Neutrophil (primary cell): Measurements from ENCODE around the gene RPS6KA2.

Source experiments
- H3K27ac ChIP-seq: fragments of 200-600 bp; sonication (generic); 2 replicates; pipeline ENCODE4 v1.5.1; 2016; ENCODE audit warnings: mild to moderate bottlenecking, moderate library complexity
- H3K27me3 ChIP-seq: fragments of 200-600 bp; sonication (generic); 2 replicates; pipeline ENCODE4 v1.6.0; 2016; ENCODE audit warnings: mild to moderate bottlenecking
- H3K36me3 ChIP-seq: fragments of 200-600 bp; sonication (generic); 2 replicates; pipeline ENCODE4 v1.5.1; 2017
- H3K4me1 ChIP-seq, 2 experiments: fragments of 200-600 bp in 1 of 2; sonication (generic) in 1 of 2; 1 replicate in 1 of 2; 2 replicates in 1 of 2; pipeline versions ENCODE4 v1.5.1 to v1.6.1; 2013 to 2016; ENCODE audit warnings: low read depth in 1 of 2, low read length in 1 of 2, mild to moderate bottlenecking in 1 of 2, moderate library complexity in 1 of 2; ENCODE audit not compliant: control insufficient read depth in 1 of 2, insufficient read depth in 1 of 2
- H3K4me3 ChIP-seq, 2 experiments: fragments of 200-600 bp in 1 of 2; sonication (generic) in 1 of 2; 1 replicate in 1 of 2; 2 replicates in 1 of 2; pipeline ENCODE4 v1.5.1; 2013 to 2016; ENCODE audit warnings: low read depth in 1 of 2, low read length in 1 of 2, mild to moderate bottlenecking in 1 of 2, moderate library complexity in 1 of 2
- H3K9me3 ChIP-seq: fragments of 200-600 bp; sonication (generic); 2 replicates; pipeline ENCODE4 v1.5.1; 2016
- TF ChIP-seq, protein P1 (sequence below): fragments of 200-600 bp; sonication (generic); IDR thresholded peaks from 2 replicates; pipeline ENCODE4 v1.5.1; 2016; ENCODE audit warnings: antibody characterized with exemption

RPS6KA2 gene

DNA sequence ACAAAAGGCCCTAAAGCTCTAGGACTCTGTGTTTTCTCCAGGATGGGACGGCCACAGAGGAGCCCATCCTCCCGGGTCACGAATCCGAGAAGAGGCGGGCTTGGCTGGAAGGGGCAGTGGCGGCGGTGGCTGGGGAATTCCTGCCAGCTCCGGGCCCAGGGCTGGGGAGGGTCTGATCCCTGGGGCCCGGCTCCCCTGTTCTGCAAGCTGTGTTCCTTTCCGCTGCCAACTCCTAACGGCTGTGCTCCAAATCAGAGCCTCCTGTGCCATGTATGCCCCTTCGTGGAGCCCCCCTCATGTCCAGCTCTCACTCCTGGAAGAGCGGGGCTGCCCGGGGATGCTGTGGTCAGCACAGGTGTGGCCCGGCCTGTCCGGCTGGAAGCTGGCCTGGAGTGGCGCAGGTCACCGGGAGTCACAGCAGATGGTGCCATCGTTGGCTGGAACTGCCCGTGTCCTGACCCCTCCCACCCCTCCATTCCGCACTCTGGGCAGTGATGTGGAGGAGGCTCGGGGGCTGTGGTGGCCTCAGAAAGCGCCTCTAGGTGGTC lies 156.1 kb downstream of the RPS6KA2 start:
- TF ChIP-seq, protein P1, sequence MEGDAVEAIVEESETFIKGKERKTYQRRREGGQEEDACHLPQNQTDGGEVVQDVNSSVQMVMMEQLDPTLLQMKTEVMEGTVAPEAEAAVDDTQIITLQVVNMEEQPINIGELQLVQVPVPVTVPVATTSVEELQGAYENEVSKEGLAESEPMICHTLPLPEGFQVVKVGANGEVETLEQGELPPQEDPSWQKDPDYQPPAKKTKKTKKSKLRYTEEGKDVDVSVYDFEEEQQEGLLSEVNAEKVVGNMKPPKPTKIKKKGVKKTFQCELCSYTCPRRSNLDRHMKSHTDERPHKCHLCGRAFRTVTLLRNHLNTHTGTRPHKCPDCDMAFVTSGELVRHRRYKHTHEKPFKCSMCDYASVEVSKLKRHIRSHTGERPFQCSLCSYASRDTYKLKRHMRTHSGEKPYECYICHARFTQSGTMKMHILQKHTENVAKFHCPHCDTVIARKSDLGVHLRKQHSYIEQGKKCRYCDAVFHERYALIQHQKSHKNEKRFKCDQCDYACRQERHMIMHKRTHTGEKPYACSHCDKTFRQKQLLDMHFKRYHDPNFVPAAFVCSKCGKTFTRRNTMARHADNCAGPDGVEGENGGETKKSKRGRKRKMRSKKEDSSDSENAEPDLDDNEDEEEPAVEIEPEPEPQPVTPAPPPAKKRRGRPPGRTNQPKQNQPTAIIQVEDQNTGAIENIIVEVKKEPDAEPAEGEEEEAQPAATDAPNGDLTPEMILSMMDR = no peak
- Histone ChIP-seq H3K9me3 (no peaks in the 10 kb centered on the region), H3K27ac (no peak overlapping the region), H3K36me3 (peaks cover 98% of the 10 kb centered on the region), H3K27me3 (no peaks in the 10 kb centered on the region), H3K4me3 (no peak overlapping the region), H3K4me1 (no peaks in the 10 kb centered on the region)

DNA sequence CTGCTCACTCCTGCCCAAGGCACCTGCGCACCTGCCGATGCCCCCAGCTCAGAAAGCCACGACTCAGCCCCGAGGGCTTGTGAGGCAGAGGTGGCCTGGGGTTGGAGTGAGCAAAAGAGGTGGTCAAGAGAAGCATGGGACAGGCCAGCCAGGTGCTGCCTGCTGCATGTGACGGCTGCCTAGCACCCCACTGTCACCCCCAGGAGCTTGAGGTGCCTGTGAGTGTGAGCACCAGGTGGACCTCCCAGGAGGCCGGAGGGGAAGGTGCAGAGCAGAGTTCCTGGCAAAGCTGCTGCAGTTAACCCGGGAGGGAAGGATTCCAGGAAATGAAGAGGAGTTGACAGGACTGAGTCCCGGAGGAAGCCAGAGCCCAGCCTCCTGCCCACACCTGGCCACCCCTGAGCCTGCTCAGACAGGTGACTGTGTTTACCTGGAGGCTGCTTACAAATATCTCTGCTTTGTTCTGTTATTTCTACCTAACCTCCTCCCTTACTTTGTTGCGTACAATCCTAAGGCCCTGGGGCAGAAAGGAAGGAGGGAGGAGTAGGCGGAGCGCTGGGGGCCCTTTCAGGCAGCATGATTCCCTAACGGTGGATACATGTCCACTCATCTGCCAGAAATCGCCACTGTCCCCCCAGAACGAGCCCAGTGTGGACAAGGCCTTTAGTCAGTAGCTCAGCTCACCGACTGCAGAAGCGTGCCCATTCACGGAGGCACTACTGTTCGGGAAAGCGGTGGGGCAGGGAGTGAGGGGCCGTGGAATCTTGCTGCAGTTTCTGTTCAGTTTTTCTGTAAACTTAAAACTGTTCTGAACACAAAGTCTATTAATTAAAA lies 156.8 kb downstream of the RPS6KA2 start:
- no peak overlapping the region for H3K27ac ChIP-seq
- H3K36me3 ChIP-seq = peaks cover 98% of the 10 kb centered on the region

DNA sequence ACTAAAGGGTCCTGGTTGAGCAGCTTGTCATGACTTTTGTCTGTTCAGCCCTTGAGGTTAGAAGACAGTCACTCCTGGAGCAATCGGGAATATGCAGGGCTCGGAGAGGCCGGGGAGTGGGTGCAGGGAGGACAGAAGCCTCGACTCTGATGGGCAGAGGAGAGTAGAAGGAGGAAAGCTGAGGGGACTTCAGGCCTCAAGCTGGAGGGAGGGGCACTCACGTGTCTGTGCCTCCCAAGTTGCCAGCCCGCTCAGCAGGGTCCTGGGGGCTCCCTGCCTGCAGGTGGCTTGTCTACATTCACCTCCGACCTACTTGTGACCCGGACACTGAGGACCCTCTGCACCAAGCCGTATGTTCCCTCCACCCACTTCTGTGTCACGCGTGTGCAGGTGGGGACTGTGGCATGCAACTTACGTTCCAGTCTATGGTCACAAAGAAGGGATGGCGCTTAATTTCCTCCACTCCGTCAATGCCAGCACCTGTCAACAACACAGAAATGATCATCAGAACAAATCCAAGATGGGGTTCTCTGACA lies 157.6 kb downstream of the RPS6KA2 start:
- Histone ChIP-seq H3K9me3 (no peaks in the 10 kb centered on the region), H3K4me3 (no peak overlapping the region), H3K27me3 (no peaks in the 10 kb centered on the region), H3K36me3 (peaks cover 98% of the 10 kb centered on the region), H3K27ac (no peak overlapping the region), H3K4me1 (no peaks in the 10 kb centered on the region)
- TF ChIP-seq, protein P1 = no peak

More for the DNA sequence above, 156.8 kb downstream of the RPS6KA2 start:
- Histone ChIP-seq H3K4me1 (no peaks in the 10 kb centered on the region), H3K9me3 (no peaks in the 10 kb centered on the region), H3K27me3 (no peaks in the 10 kb centered on the region), H3K4me3 (no peak overlapping the region)
- TF ChIP-seq, protein P1 = no peak

DNA sequence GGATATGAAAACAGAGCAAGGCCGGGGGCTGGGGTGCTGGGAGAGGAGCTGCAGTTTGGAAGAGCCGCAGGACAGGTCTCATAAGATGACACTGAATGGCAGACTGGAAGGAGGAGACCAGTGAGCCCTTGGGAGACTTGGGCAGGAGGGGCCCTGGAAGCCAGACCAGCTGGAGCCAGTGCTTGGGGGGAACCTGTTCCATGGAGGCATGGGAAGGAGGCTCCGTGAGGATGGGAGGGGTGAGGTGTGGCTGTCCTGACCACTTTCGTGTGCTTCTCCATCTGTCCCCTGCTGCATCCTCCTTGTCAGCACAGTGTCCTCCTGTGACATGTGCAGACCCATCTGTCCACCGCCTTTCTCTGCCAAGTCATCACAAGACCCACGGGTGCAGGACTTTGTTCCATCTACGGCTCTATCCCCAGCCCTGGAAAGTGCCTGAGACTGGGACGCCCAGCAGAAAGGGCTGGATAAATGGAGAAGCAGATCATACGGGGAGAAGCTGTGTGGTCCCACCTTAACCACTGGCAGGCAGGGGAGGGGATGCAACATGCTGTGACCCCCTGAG lies 159.5 kb downstream of the RPS6KA2 start:
- Histone ChIP-seq H3K27me3 (no peaks in the 10 kb centered on the region), H3K27ac (no peak overlapping the region), H3K4me1 (no peaks in the 10 kb centered on the region), H3K36me3 (peaks cover 97% of the 10 kb centered on the region), H3K9me3 (no peaks in the 10 kb centered on the region), H3K4me3 (no peak overlapping the region)
- TF ChIP-seq, protein P1 = no peak

DNA sequence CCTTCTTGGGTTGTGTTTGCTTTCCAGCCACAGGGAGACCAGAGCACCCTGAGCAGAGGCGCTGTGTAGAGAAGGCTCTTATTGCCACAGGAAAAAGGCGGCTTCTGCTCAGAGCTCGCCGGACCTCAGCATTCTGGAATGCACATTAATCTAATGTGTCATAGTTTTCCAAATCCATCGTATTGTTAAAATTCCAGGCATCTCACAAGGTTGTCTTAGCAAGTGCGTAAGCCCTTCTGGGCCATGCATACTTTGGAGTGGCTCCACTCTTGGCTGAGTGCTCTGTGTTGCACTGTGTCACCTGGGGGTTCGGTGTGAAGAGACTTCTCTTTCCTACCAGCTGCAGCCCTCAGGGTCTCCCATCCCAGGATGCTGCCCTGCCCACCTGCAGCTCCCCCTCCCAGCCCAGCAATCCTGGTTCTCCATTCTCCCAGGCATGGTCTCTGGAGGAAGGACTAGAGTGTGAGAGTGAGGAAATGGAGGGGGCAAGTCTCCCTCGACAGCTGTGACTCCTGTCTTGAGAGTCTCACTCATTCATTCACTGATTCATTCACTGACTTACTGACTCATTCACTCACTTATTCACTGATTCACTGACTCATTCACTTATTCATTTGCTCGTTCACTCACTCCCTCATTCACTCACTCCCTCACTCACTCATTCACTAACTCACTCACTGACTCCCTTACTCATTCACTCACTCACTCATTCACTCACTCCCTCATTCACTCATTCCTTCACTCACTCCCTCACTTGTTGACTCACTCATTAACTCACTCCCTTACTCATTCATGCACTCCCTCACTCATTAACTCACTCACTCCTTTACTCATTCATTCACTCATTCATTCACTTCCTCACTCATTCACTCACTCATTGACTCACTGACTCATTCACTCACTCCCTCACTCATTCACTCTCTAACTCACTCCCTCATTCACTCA lies 160.6 kb downstream of the RPS6KA2 start:
- no peak overlapping the region for H3K27ac ChIP-seq
- no peak overlapping the region for H3K4me3 ChIP-seq
- no peaks in the 10 kb centered on the region for H3K4me1 ChIP-seq
- H3K9me3 ChIP-seq = no peaks in the 10 kb centered on the region
- H3K36me3 ChIP-seq = peaks cover 96% of the 10 kb centered on the region
- TF ChIP-seq, protein P1 = no peak
- H3K27me3 ChIP-seq = no peaks in the 10 kb centered on the region
